GM18502 (cell line): ENCODE measurements around the gene DMRTC2.

Experiments used
- ATAC-seq: cut with Tn5 transposase; IDR thresholded peaks from one replicate; pipeline ENCODE4 v1.9.1; 2021; ENCODE audit warnings: mild to moderate bottlenecking; ENCODE audit not compliant: unreplicated experiment, poor library complexity

The DMRTC2 gene

DNA sequence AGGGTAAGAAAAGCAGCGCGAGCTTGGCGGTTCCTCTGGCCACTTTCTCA, at the start of gene DMRTC2:
TSS of gene DMRTC2 (plus strand) at position 42 of the 50 bp plus-strand sequence. CDS start 2,387 bp downstream, outside the sequence.
- no peak for ATAC-seq

DNA sequence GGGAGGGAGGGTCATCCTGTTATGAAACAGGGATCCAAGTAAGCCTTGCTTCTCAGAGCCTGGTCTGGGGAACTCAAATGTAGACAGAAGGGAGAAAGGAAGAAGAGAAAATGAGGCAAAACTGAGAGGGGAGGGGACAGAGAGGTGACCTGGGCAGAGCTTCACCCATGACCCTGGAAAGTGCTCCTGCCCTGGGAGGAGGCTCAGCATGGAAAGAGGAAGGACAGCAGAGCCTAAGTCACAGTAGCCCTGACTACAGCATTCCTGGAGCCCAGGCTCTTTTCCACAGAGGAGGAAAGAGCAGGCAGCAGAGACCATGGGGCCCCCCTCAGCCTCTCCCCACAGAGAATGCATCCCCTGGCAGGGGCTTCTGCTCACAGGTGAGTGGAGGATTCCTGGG, 48.5 kb upstream of the DMRTC2 start, which contains the start of gene CEACAM3:
TSS of gene CEACAM3 (plus strand) at position 226 of the 400 bp plus-strand sequence. CDS start at position 317, 91 bp downstream.
- ATAC-seq: no peak

DNA sequence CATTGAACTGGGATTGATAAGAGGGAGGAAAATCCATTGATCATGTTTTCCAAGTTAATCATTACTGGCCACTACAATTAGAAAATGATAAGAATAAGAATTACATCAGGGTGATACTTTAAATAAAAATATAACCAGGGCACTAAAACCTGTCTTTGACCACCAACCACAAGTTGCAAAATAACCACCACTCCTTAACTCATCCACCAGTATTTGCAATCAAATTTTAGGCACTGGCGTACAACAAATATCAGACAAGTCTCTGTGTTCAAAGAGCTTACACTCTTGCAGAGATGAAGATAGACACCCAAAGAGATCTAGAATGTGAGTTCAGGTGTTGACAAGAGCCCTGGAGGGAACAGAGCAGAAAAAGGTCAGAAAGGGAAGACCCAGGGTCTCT, 47.9 kb upstream of the DMRTC2 start:
- no peak for ATAC-seq

DNA sequence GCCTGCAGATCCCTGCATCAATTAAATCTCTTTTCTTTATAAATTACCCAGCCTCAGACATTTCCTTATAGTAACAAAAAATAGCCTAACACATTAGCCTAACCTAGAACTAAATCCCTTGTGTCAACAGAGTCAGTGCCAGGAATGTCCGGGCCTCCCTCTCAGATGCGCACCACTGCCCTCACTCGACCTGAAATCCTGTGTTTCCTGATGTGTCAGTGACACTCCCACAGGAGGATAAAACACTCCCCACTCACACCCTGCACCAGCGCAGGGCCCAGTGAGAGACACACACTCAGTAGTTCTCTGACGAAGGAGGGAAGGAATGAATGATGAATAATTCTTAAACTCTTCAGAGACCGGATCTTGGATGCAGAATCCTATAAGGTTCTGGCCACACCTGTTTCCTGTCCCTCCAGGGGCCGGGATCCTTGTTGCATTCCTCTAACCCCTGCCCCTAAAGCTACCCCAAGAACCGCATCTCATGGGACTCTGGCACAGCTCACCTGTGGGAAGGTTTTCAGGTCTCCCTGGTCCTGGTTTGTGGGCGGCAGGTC, 45.3 kb upstream of the DMRTC2 start:
- ATAC-seq: no peak

GRCh38 chr19:41801031-41801430, 43.8 kb upstream of the DMRTC2 start:
- no peak for ATAC-seq

- ATAC-seq: no peak
These were observed 43.0 kb upstream of the DMRTC2 start for GRCh38 chr19:41801792-41802211.

DNA sequence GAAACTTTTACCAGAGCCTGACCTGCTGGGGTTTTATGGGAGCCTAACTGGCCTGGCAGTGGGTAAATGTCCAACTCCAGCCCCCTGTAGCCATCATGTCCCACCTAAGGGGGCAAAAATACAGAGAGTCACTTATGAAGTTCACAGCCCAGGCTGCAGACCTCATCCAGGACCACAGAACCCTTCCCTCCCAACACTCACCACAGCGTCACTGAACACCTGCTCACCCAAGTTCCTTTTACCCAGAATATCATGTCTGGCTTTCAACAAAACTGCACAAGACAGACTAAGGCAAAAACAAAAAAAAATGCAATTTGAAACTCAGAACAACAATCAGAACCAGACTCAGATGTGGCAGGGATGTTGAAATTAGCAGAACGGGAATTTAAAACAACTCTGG, 42.1 kb upstream of the DMRTC2 start:
- no peak for ATAC-seq

DNA sequence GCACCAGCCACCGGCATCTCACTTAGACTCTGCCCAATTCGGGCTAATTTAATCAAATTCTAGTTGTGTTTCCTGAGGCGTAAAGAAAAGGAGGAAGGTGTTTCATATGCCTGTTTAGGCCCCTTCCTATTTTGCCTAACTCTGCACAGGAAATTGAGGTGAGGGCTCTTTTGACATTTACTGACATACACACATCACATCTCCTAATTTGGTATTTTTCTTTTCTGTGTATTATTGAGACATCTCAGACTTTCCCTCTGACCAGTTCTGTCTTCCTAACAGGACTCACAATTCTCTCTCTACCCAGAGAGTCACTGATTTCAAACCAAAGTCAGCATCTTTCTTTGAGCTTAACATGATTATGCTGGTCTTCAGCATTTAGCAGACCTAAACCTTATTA, 40.5 kb upstream of the DMRTC2 start:
- ATAC-seq: no peak

- ATAC-seq: no peak
These were observed 37.7 kb upstream of the DMRTC2 start for GRCh38 chr19:41807176-41807575.

- ATAC-seq: no peak
These were observed 35.9 kb upstream of the DMRTC2 start for GRCh38 chr19:41808663-41809566.

DNA sequence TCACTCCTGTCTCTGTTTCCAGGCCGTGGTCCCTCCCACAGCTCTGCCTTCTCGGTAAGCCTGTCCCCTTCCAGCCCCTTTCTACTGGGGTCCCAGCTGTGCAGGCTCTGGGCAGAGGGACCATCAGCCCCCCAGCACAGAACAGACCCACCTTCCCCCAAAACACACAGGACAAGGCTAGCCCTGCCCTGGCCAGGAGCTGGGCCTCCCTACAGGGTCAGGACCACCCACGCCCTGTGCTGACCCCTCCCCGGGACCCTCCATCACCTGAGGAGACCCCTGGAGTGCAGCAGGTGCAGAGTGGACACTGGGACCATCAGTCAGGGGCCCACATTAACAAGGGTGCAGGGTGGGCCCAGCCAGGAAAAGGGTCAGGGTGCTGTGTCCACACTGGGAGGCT, 34.5 kb upstream of the DMRTC2 start:
- ATAC-seq: no peak

GRCh38 chr19:41811036-41811435, 33.8 kb upstream of the DMRTC2 start:
- no peak for ATAC-seq

- ATAC-seq: no peak
These were observed 32.9 kb upstream of the DMRTC2 start for GRCh38 chr19:41811981-41812380.

DNA sequence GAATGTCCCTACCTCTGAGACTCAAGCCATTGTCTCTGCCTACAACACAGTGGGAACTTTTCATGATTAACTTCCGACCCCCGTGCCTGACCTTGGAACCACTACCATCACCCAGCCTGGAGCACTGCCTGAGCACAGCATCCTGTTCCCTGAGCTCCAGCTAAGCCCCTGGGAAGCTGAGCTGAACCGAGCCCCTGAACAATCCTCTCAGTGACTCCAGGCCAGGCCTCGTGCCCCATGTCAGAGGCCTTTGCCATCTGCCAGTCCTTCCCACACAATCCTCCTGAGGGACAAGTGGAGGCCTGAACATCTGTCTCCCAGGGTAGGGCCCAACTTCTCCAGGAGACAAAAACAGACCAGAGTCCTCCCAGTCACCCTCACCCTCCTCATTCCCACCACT, 30.9 kb upstream of the DMRTC2 start:
- no peak for ATAC-seq

- no peak for ATAC-seq
These were observed 29.5 kb upstream of the DMRTC2 start for GRCh38 chr19:41815301-41815700.

DNA sequence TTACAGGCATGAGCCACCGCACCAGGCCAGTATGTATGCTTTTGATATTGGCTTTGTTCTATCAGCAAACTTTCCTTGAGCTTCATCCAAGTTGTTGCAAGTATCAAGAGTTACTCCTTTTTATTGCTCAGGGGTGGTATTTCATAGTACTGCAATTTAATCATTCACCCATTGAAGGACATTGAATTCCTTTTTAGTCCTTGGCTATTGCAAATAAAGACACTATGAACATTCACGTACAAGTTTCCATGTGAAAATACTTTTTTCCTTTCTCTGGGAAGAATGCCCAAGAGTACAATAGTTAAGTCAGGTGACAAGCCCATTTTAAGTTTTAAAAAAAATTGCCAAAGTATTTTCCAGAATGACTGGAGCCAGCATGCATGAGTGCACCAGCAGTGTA, 28.1 kb upstream of the DMRTC2 start:
- no peak for ATAC-seq

- no peak for ATAC-seq
These were observed 23.7 kb upstream of the DMRTC2 start for GRCh38 chr19:41821003-41821735.

DNA sequence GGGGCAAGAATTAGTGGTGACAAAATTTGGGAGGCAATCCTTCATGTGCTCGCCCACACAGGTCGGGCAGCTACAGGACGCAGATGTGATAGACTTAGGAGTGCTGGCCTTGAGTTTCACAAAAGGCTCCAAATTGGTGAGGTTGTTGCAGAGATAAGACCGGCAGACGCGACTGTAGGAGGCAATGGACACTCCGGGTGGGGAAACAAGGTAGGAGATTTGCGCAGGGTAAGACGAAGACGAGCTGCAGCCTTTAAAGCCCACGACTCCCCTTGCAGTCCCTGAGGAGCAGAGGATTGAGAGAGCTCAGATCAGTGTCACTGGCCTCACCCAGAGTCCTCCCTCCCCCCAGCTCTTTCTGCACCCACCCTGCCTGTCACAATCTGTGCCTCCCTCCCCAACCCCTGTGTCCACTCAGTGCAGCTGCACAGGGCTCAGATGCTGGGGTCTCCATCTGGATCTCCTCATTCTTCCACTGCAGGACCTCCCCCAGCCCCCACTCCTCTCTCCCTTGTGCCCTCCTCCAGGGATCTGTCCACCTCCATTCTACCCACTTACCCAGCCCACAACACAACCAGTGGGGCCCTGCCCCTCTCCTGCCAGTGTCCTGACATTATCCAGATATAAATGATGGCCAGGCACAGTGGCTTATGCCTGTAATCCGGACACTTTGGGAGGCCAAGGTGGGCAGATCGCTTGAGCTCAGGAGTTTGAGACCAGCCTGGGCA, 6.7 kb upstream of the DMRTC2 start:
- no peak for ATAC-seq

- no peak for ATAC-seq
These were observed 5.6 kb upstream of the DMRTC2 start for GRCh38 chr19:41839211-41839610.

- ATAC-seq: no peak
These were observed 1.5 kb upstream of the DMRTC2 start for GRCh38 chr19:41843371-41843770.

DNA sequence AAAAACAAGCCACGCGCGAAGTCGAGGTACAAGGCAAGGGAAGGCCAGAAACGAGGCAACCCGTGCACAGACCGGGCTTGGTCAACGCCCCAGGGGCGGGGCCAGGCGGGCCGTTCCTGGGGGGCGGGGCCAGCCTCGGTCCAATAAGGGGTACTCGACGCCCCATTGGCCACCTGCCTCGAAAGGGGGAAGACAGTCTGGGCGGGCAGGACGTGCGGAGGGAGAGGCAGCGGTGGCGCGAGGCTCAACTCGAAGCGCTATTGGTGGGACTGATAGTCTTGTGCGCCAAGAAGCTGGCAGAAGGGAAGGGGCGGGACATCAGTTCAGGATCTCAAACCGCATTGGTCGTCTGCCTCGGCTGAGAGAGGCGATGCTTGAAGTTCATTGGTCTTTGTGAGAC, 241 bp upstream of the DMRTC2 start, which contains the start of gene LYPD4:
TSS of gene LYPD4 (minus strand) at position 83 of the 400 bp plus-strand sequence. CDS start 5,398 bp downstream, outside the sequence.
- ATAC-seq: no peak
